ENCODE results near the gene WNK2.
"Not testable (repeated sequence)": the region's sequence is repeated elsewhere in the genome, so short reads cannot be mapped to it uniquely, and the experiment has no call there.

WNK2 gene

GRCh38 chr9:93353413-93354310 is 169.7 kb downstream of the WNK2 start:
- H3K4me3 ChIP-seq; H3K36me3 ChIP-seq (replicated peaks); DNase-seq (ENCODE audit: low spot score in 2 of 2); in situ Hi-C loops (cut with MboI; ENCODE audit: low sequenced_read_pairs); H3K9me3 ChIP-seq; H3K4me1 ChIP-seq; H3K27me3 ChIP-seq (ENCODE audit: low read depth): not testable (repeated sequence)

- in situ Hi-C loops (cut with MboI; ENCODE audit: low sequenced_read_pairs): no loop called here
- Histone ChIP-seq H3K4me3 (no peak overlapping the region), H3K36me3 (replicated peaks) (no peaks in the 10 kb centered on the region), H3K9me3 (no peaks in the 10 kb centered on the region), H3K4me1 (no peaks in the 10 kb centered on the region), H3K27me3 (ENCODE audit: low read depth) (no peaks in the 10 kb centered on the region)
- DNase-seq (ENCODE audit: low spot score in 2 of 2): no peak
These were observed 170.5 kb downstream of the WNK2 start for GRCh38 chr9:93354451-93354850.

DNA sequence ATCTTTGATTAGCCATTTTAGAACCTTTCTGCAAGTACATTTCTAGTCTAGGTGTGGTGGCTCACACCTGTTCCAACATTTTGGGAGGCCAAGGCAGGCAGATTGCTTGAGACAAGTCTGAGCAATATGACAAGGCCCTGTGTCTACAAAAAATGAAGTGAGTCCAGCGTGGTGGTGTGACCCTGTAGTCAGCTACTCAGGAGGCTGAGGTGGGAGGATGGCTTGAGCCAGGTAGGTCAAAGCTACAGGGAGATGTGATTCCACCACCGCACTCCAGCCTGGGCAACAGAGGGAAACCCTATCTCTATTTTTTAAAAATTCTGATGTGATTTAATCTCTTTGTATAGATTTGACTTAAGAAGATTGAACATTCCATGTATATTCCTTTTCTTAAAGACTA is 171.9 kb downstream of the WNK2 start:
- Histone ChIP-seq H3K4me1 (no peaks in the 10 kb centered on the region), H3K27me3 (ENCODE audit: low read depth) (no peaks in the 10 kb centered on the region), H3K4me3 (no peak overlapping the region), H3K36me3 (replicated peaks) (no peaks in the 10 kb centered on the region), H3K9me3 (peaks cover 11% of the 10 kb centered on the region)
- in situ Hi-C loops (cut with MboI; ENCODE audit: low sequenced_read_pairs): no loop called here
- DNase-seq (ENCODE audit: low spot score in 2 of 2): no peak

DNA sequence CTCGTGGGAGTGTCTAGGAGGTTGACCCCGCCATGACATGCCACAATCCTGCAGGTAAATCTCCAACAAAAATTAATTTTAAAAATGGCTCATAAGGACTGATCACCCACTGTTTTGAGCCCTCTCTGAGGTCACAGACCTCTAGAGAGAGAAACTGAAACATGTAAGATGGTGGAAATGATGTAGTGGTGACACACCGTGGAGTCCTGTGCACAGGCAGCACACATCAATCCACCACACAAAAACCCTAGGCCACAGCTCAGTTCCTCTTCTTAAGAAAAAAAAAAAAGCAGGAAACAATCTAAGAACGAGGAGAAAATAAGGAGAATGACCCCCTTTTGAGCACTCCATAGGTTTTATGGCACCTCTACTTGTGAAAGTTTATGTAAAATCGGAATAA is 173.7 kb downstream of the WNK2 start:
- Histone ChIP-seq H3K4me1 (no peaks in the 10 kb centered on the region), H3K27me3 (ENCODE audit: low read depth) (no peaks in the 10 kb centered on the region; the same call in 1 of the 2 replicates), H3K9me3 (peaks cover 11% of the 10 kb centered on the region), H3K4me3 (no peak overlapping the region), H3K36me3 (replicated peaks) (no peaks in the 10 kb centered on the region)
- DNase-seq (ENCODE audit: low spot score in 2 of 2): no peak
- in situ Hi-C loops (cut with MboI; ENCODE audit: low sequenced_read_pairs): no loop called here

GRCh38 chr9:93359907-93360306 is 176.0 kb downstream of the WNK2 start:
- not testable (repeated sequence) for H3K36me3 ChIP-seq (replicated peaks)
- peaks cover 11% of the 10 kb centered on the region for H3K9me3 ChIP-seq

DNA sequence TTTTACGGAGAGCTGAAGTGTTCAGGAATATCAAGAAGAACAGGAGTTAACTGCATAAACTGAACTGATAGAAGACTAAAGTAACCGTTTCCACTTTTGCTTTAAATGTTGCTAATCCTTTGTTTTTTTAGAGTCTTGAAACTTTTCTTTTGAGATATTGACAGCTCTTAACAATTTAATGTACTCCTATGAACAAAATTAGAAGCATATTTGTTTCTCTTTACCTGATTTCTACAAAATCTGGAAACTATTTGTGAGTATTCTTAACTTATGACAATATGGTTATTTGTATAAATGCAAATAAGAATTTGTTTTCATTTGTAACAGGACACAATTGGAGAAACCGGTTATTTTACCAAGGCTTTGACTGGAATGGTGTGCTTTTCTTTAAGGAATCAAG is 178.1 kb downstream of the WNK2 start:
- in situ Hi-C loops (cut with MboI; ENCODE audit: low sequenced_read_pairs): no loop called here
- no peaks in the 10 kb centered on the region for H3K36me3 ChIP-seq (replicated peaks)
- H3K4me1 ChIP-seq: no peaks in the 10 kb centered on the region
- H3K27me3 ChIP-seq (ENCODE audit: low read depth): no peaks in the 10 kb centered on the region; the same call in 1 of the 2 replicates
- H3K4me3 ChIP-seq: no peak overlapping the region
- DNase-seq (ENCODE audit: low spot score in 2 of 2): no peak
- H3K9me3 ChIP-seq: peaks cover 11% of the 10 kb centered on the region

More at GRCh38 chr9:93359907-93360306, 176.0 kb downstream of the WNK2 start:
- H3K4me3 ChIP-seq; in situ Hi-C loops (cut with MboI; ENCODE audit: low sequenced_read_pairs); DNase-seq (ENCODE audit: low spot score in 2 of 2); H3K27me3 ChIP-seq (ENCODE audit: low read depth); H3K4me1 ChIP-seq: not testable (repeated sequence)

- no peak for DNase-seq (ENCODE audit: low spot score in 2 of 2)
- Histone ChIP-seq H3K4me3 (no peak overlapping the region), H3K9me3 (peaks cover 9% of the 10 kb centered on the region), H3K27me3 (ENCODE audit: low read depth) (no peaks in the 10 kb centered on the region; the same call in 1 of the 2 replicates), H3K4me1 (no peaks in the 10 kb centered on the region), H3K36me3 (replicated peaks) (no peaks in the 10 kb centered on the region)
- in situ Hi-C loops (cut with MboI; ENCODE audit: low sequenced_read_pairs): no loop called here
These were observed 180.9 kb downstream of the WNK2 start for GRCh38 chr9:93364734-93365426.

GRCh38 chr9:93365427-93366118 is 181.6 kb downstream of the WNK2 start:
- H3K27me3 ChIP-seq (ENCODE audit: low read depth): no peaks in the 10 kb centered on the region; the same call in 1 of the 2 replicates
- no peak overlapping the region for H3K4me3 ChIP-seq
- no peaks in the 10 kb centered on the region for H3K4me1 ChIP-seq
- DNase-seq (ENCODE audit: low spot score in 2 of 2): no peak
- H3K9me3 ChIP-seq: peaks cover 3% of the 10 kb centered on the region
- no peaks in the 10 kb centered on the region for H3K36me3 ChIP-seq (replicated peaks)
- in situ Hi-C loops (cut with MboI; ENCODE audit: low sequenced_read_pairs): no loop called here

DNA sequence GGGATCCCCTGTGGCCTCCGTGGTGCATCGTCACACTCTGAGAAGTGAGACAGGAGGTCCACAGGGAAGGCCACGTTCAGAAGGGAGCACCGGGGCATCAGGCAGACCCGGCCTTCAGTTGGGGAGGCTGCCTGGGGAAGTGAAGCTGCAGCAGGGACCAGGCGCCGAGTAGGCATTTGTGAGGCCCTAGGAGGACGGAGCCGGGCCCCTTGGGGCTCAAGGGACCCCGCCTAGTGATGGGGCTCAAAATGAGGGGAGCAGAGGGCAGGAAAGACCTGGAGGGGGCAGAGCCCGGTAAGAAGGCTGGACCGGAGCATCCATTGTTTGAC is 182.1 kb downstream of the WNK2 start:
- no peaks in the 10 kb centered on the region for H3K4me1 ChIP-seq
- DNase-seq (ENCODE audit: low spot score in 2 of 2): no peak
- no peaks in the 10 kb centered on the region for H3K36me3 ChIP-seq (replicated peaks)
- no peaks in the 10 kb centered on the region; the same call in 1 of the 2 replicates for H3K27me3 ChIP-seq (ENCODE audit: low read depth)
- H3K4me3 ChIP-seq: no peak overlapping the region
- in situ Hi-C loops (cut with MboI; ENCODE audit: low sequenced_read_pairs): no loop called here
- no peaks in the 10 kb centered on the region for H3K9me3 ChIP-seq

GRCh38 chr9:93366486-93366885 is 182.5 kb downstream of the WNK2 start:
- in situ Hi-C loops (cut with MboI; ENCODE audit: low sequenced_read_pairs); H3K9me3 ChIP-seq: not testable (repeated sequence)

GRCh38 chr9:93368437-93368836 is 184.5 kb downstream of the WNK2 start:
- no peak overlapping the region for H3K4me3 ChIP-seq
- H3K36me3 ChIP-seq (replicated peaks): no peaks in the 10 kb centered on the region
- H3K9me3 ChIP-seq: no peaks in the 10 kb centered on the region
- H3K4me1 ChIP-seq: no peaks in the 10 kb centered on the region
- DNase-seq (ENCODE audit: low spot score in 2 of 2): no peak
- in situ Hi-C loops (cut with MboI; ENCODE audit: low sequenced_read_pairs): no loop called here
- H3K27me3 ChIP-seq (ENCODE audit: low read depth): no peaks in the 10 kb centered on the region

More at GRCh38 chr9:93366486-93366885, 182.5 kb downstream of the WNK2 start:
- DNase-seq (ENCODE audit: low spot score in 2 of 2); H3K4me3 ChIP-seq; H3K27me3 ChIP-seq (ENCODE audit: low read depth); H3K36me3 ChIP-seq (replicated peaks); H3K4me1 ChIP-seq: not testable (repeated sequence)

- Histone ChIP-seq H3K4me3 (no peak overlapping the region), H3K4me1 (no peaks in the 10 kb centered on the region), H3K36me3 (replicated peaks) (no peaks in the 10 kb centered on the region), H3K9me3 (no peaks in the 10 kb centered on the region), H3K27me3 (ENCODE audit: low read depth) (peaks cover 1% of the 10 kb centered on the region; the same call in 1 of the 2 replicates)
- DNase-seq (ENCODE audit: low spot score in 2 of 2): no peak
- in situ Hi-C loops (cut with MboI; ENCODE audit: low sequenced_read_pairs): no loop called here
These were observed 185.7 kb downstream of the WNK2 start for GRCh38 chr9:93369686-93370085.
